GM18870 (cell line): ENCODE data around the gene NXT1.
"Not testable (repeated sequence)": the region's sequence is repeated elsewhere in the genome, so short reads cannot be mapped to it uniquely, and the experiment has no call there.

Experiments used
- ATAC-seq: cut with Tn5 transposase; IDR thresholded peaks from one replicate; pipeline ENCODE4 v1.9.1; 2021; ENCODE audit warnings: moderate library complexity; ENCODE audit not compliant: unreplicated experiment

NXT1 gene

GRCh38 chr20:23327617-23328333, 22.8 kb upstream of the NXT1 start:
- no peak for ATAC-seq

GRCh38 chr20:23331450-23332350, 18.9 kb upstream of the NXT1 start:
- ATAC-seq = no peak

DNA sequence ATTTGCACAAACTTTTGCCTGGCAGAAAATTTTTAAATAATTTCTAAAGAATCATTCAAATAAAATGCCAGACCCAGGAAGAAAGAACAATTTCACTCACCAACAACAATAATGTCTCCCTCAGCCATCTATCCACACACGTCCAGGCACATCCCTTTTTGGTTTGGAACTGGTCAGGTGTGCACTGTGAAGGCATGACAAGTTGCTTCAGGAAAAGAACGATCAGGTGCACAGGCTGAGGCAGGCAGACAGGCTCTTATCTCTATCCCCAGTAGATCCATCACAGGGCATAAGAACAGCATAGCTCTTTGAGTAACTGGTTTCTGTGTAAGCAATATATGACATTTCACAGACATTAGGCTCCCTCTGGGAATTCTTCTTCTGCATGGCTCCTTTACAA, 18.1 kb upstream of the NXT1 start:
- no peak for ATAC-seq

DNA sequence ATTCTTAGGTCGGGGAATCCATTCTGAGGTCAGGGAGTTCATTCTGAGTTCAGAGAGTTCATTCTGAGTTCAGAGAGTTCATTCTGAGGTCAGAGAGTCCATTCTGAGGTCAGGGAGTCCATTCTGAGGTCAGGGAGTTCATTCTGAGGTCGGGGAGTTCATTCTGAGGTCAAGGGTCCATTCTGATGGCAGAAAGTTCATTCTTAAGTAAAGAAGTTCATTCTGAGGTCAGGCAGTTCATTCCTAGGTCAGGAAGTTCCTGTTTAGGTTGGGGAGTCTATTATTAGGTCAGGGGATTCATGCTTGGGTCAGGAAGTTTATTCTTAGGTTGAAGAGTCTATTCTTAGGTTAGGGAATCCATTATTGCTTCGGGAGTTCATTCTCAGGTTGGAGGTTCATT, 16.5 kb upstream of the NXT1 start:
- no peak for ATAC-seq

DNA sequence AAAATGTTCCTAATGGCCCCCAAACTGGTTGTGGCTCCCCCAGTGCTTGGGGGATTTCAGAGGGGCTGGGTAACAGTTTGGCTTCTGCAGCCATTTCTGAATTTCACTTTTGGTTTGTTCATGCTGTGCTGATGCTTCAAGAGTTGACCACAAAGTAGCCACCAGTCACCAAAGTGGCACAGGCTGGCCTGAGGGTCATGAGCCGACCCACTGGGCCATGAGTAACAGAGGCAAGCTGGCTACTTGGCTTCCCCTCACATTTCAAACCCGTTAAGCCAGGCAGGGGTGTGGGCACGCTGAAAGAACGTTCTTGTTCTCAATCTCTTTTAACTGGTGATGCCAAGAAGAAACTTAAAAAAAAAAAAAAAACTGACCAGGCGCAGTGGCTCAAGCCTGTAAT, 15.1 kb upstream of the NXT1 start:
- ATAC-seq = no peak

- ATAC-seq = no peak
Measured at GRCh38 chr20:23336476-23336875, 14.1 kb upstream of the NXT1 start.

- ATAC-seq = no peak
Measured at GRCh38 chr20:23337312-23337711, 13.3 kb upstream of the NXT1 start.

DNA sequence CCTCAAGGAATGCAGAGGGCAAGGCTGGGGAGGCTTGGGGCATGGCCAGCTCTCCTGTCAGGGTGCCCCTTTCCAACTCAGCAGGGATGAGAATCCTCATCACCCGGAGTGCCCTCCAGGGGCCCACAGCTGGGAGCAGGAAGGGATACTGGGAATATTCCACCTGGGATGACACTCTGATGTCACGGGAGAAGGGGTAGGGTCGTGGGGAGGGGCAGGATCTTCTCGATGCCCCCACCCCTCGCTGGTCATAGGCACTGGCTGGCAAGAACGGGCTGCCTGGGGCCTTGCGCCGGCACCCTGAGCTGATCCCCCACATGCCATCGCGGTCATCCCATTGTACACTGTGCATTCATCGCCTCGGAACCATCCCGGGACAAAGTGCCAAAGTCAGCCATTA, 10.6 kb upstream of the NXT1 start:
- no peak for ATAC-seq

DNA sequence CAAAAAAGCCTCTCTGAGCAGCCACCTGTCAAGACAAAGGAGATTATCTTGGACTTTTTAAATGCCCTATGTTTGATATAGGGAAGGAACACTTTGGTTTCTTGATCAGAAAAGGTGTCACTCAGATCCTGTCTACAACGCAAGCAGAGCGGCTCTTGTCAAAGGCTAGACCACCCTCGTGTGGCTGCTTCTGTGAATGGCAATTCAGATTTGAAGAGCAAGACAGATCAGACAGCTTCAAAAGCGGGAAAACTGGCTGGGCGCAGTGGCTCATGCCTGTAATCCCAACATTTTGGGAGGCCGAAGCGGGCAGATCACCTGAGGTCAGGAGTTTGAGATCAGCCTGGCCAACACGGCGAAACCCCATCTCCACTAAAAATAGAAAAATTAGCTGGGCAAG, 10.1 kb upstream of the NXT1 start:
- ATAC-seq = no peak

- no peak for ATAC-seq
Measured at GRCh38 chr20:23341073-23341472, 9.5 kb upstream of the NXT1 start.

GRCh38 chr20:23343590-23343989, 7.0 kb upstream of the NXT1 start:
- ATAC-seq = no peak

GRCh38 chr20:23344336-23344735, 6.3 kb upstream of the NXT1 start:
- no peak for ATAC-seq

GRCh38 chr20:23346002-23346401, 4.6 kb upstream of the NXT1 start:
- no peak for ATAC-seq

DNA sequence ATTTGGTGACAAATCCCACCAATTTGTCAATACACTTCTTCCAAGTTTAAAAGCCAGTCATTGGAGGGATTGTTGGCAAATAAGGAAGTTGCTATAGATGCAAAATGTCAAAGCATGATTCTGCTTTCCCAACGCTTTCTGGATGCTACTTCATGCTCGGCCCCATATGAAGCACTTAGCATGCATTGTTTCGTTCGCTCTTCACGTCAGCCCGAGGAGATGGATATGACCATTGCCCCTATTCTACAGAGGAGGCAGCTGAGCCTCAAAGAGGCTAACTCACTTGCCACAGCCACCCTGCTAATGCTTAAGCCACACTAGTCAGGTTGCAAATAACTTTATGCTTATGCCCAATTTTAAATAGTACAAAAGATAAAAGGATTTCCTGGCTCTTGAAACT, 2.8 kb upstream of the NXT1 start:
- no peak for ATAC-seq

DNA sequence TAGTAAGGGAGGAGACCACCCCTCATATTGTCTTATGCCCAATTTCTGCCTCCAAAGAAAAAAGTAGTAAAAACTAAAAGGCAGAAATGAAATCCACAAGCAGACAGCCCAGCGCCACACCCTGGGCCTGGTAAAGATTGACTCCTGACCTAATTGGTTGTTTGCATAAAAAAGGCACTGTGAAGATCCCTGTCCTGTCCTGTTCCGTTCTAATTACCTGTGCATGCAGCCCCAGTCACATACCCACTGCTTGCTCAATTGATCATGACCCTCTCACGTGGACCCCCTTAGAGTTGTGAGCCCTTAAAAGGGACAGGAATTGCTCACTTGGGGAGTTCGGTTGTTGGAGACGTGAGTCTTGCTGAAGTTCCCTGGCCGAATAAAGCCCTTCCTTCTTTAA, 2.1 kb upstream of the NXT1 start:
- ATAC-seq = not testable (repeated sequence)

GRCh38 chr20:23349338-23350195, 1.0 kb upstream of the NXT1 start:
- peak; percentile 17 for ATAC-seq

DNA sequence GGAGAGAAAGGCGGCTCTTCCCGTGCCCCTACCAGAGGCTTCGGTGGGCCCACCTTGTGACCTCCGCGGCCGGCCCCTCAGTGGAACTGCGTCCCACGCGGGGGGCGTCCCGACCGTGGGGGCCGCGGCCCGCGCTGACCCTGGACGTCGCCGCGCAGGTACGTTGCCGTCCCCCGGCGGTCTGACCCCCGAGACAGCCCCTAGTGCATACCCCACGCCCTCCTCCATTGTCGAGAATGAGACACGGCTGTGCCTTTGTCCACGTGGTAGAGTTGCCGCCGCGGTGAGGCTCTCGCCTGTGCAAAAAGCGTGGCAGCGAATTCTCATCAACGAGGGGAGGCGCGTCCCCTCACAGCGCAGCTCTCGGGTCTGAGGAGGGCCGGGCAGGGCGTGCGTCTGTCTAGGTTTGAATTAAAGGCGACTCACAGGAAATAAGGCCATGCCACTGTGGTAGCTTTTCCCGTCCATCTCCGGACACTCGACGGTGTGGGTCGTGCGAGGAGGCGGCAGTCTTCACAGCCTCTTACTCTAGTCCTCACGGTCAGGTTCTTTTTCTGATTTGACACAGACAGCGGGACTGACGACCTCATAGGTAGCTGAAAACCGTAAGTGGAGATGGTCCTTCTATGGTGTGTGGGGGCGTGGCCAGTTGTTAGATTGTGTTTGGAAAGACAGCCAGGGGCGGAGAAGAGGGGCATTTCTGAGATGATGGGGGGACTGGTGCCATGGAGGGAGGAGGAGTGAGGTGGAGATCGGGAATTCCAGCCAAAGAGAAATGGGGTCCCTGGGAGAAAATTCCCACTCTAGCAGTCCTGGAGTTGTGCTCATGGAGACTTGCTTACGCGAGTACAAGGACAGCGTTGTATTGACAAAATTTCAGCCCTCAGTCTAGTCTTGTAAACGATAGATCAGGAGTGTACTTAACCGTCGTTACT, 580 bp downstream of the NXT1 start:
- peak; percentile 18 for ATAC-seq

DNA sequence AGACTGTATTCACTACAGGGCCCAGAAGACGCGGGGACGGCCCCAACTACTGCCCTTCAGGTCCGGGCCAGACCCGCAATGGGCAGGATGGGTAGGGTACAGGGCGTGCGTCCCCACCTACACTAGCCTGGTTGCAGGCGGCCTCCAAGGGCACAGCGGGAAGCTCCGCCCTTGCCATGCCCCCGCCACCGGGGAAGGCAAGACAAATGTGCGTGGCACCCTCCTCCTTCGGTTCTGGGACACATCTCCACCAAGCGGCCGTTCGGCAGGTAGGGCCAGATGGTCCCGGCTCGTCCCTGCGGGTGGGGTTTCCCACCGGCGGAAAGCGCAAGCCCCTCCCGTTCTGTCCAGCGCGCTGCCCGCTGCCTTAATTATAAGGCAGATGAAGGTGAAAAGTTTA, 5.6 kb downstream of the NXT1 start:
- ATAC-seq = no peak

GRCh38 chr20:23357767-23358562, 7.4 kb downstream of the NXT1 start:
- ATAC-seq = peak; percentile 49

GRCh38 chr20:23358563-23358906, 7.9 kb downstream of the NXT1 start:
- ATAC-seq = no peak
